ENCODE data around the gene TP53AIP1. TPM values are rescaled to one million over a fixed set of nuclear protein-coding genes. Genes with fewer than 3 reads are reported as not detected.

Gene TP53AIP1
- total RNA-seq, 6 experiments from 2014 or later: 0.22 TPM; not detected in 5

DNA sequence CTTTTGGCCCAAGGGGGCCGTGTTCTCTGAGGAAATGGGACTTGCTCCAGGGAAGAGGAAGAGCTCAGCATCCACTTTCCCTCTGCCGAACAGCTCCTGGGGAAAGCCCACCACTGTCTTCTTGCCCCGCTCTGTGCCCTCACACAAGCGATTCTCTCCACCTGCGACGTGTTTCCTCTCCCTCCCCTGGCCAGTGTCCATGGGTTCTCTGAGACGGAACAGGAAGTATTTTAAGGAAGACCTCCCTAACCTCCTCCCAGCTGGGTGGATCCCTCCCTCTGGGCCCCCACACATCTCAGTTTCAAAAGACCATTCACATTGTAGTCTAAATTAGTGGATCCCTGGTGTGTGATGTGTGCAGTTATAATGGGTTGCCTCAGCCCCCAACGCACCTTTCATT lies 1.6 kb downstream of the TP53AIP1 start:
- intact Hi-C loops (cut with DNase I): no loop called here
- ATAC-seq (no peak), DNase-seq (no peak)
- WGBS (ENCODE audit: insufficient coverage, low coverage, low lambda C conversion rate, missing lambda C conversion rate): 73% methylated on average over 4 of the region's 8 CpGs
- Histone ChIP-seq H3K36me3 (no peaks in the 10 kb centered on the region), H3K27ac (no peak overlapping the region), H3K4me1 (no peaks in the 10 kb centered on the region), H3K9me3 (no peaks in the 10 kb centered on the region), H3K27me3 (no peaks in the 10 kb centered on the region), H3K4me3 (no peak overlapping the region)
- TF ChIP-seq, protein P1, sequence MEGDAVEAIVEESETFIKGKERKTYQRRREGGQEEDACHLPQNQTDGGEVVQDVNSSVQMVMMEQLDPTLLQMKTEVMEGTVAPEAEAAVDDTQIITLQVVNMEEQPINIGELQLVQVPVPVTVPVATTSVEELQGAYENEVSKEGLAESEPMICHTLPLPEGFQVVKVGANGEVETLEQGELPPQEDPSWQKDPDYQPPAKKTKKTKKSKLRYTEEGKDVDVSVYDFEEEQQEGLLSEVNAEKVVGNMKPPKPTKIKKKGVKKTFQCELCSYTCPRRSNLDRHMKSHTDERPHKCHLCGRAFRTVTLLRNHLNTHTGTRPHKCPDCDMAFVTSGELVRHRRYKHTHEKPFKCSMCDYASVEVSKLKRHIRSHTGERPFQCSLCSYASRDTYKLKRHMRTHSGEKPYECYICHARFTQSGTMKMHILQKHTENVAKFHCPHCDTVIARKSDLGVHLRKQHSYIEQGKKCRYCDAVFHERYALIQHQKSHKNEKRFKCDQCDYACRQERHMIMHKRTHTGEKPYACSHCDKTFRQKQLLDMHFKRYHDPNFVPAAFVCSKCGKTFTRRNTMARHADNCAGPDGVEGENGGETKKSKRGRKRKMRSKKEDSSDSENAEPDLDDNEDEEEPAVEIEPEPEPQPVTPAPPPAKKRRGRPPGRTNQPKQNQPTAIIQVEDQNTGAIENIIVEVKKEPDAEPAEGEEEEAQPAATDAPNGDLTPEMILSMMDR (IDR thresholded peaks at IDR 0.05): no peak
- TF ChIP-seq POLR2A (IDR thresholded peaks at IDR 0.05): no peak

DNA sequence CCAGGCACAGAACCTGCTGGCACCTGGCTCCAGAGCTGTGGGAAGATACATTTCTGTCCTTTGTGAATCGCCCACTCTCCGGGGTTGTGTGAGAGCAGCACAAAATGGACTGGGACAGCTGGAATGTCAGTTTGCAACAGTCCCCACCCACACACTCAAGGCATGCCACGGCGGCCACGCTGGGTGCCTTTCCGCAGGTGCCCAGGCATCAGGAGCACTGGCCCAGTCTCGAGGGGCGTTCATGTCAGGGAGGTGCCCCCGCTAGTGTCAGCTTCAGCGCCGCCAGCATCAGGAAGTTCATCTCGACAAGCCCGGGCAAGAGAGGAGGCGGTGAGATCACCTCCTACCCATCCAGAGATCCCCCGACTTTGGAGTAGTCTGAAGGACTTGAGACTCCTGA lies 2.1 kb downstream of the TP53AIP1 start:
- WGBS (ENCODE audit: insufficient coverage, low coverage, low lambda C conversion rate, missing lambda C conversion rate): 40% methylated on average over 1 of the region's 15 CpGs
- intact Hi-C loops (cut with DNase I): no loop called here
- ATAC-seq (no peak), DNase-seq (no peak)
- Histone ChIP-seq H3K9me3 (no peaks in the 10 kb centered on the region), H3K27me3 (no peaks in the 10 kb centered on the region), H3K27ac (no peak overlapping the region), H3K4me1 (no peaks in the 10 kb centered on the region), H3K36me3 (no peaks in the 10 kb centered on the region), H3K4me3 (no peak overlapping the region)
- TF ChIP-seq, protein P1 (IDR thresholded peaks at IDR 0.05): no peak
- no peak for TF ChIP-seq POLR2A (IDR thresholded peaks at IDR 0.05)

DNA sequence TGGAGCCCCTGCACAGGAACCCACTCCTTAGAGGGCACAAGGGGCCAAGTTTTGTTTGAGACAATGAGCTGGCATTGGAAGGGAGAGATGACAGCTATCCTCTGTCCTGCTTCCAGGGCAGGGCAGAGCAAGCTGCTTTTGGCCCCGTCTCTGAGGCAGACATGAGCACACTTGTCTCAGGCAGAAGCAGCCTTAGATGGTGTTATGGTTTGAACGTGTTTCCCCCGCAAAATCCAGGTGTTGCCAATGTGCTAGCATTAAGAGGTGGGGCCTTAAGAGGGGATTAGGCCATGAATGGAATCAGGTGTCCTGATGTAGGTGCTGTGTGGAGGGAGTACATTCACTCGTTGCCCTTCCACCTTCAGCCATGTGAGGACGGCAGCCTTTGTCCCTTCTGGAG lies 2.5 kb downstream of the TP53AIP1 start:
- Histone ChIP-seq H3K4me1 (no peaks in the 10 kb centered on the region), H3K9me3 (no peaks in the 10 kb centered on the region), H3K4me3 (no peak overlapping the region), H3K27me3 (no peaks in the 10 kb centered on the region), H3K27ac (no peak overlapping the region), H3K36me3 (no peaks in the 10 kb centered on the region)
- ATAC-seq: no peak
- DNase-seq: no peak
- no peak for TF ChIP-seq POLR2A (IDR thresholded peaks at IDR 0.05)
- TF ChIP-seq, protein P1 (IDR thresholded peaks at IDR 0.05): no peak
- no CpG with 5 or more reads among the region's 5 CpGs for WGBS (ENCODE audit: insufficient coverage, low coverage, low lambda C conversion rate, missing lambda C conversion rate)
- intact Hi-C loops (cut with DNase I): no loop called here

DNA sequence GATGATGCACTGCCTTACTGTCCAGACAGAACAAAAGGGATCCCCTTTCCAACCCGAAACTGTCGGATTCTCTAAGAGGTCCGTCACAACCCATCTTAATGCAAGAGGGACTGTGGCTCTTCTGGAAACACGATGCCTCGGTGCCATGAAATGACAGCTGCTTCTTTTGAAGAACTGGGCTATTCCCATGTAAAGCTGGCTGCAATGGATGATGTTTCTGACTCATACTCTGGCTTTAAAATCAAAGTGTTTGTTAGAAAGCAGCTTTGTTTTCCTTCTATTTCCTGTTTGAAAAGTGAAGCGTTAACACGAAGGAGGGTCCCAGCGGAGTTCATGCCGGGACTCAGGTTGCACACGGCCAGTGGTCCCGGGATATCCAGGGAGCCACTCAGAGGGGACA lies 3.1 kb downstream of the TP53AIP1 start:
- intact Hi-C loops (cut with DNase I): no loop called here
- Histone ChIP-seq H3K27ac (no peak overlapping the region), H3K36me3 (no peaks in the 10 kb centered on the region), H3K4me1 (no peaks in the 10 kb centered on the region), H3K9me3 (no peaks in the 10 kb centered on the region), H3K4me3 (no peak overlapping the region), H3K27me3 (no peaks in the 10 kb centered on the region)
- DNase-seq (no peak), ATAC-seq (no peak)
- 73% methylated on average over 8 of the region's 11 CpGs for WGBS (ENCODE audit: insufficient coverage, low coverage, low lambda C conversion rate, missing lambda C conversion rate)
- no peak for TF ChIP-seq POLR2A (IDR thresholded peaks at IDR 0.05)
- TF ChIP-seq, protein P1 (IDR thresholded peaks at IDR 0.05): no peak
